ENCODE data around the gene PLEKHF1. TPM values are rescaled to one million over a fixed set of nuclear protein-coding genes. Genes with fewer than 3 reads are reported as not detected.

PLEKHF1 gene
- total and polyA plus RNA-seq, 2 experiments from 2014 or later = 10.1 to 25.1 TPM

GRCh38 chr19:29697523-29698261 is 32.4 kb downstream of the PLEKHF1 start:
- Histone ChIP-seq H2AFZ (no peak overlapping the region), H3K4me1 (ENCODE audit: insufficient read depth) (no peaks in the 10 kb centered on the region), H3K9me2 (ENCODE audit: insufficient read depth) (no peaks in the 10 kb centered on the region), H3F3A (replicated peaks; ENCODE audit: low read depth) (no peaks in the 10 kb centered on the region), H3K79me2 (replicated peaks; ENCODE audit: insufficient read depth) (no peaks in the 10 kb centered on the region), H3K4me2 (no peak overlapping the region), H3K4me3 (no peak overlapping the region), H3K27me3 (ENCODE audit: insufficient read depth) (no peaks in the 10 kb centered on the region), H4K20me1 (replicated peaks; ENCODE audit: insufficient read depth) (no peaks in the 10 kb centered on the region), H3K27ac (ENCODE audit: low read depth) (no peak overlapping the region), H3K36me3 (ENCODE audit: insufficient read depth) (no peaks in the 10 kb centered on the region)
- Mint-ChIP-seq H3K4me3 (no peak overlapping the region), H3K27ac (no peak overlapping the region), H3K27me3 (ENCODE audit: insufficient read depth, low read depth, poor library complexity) (peaks cover 3% of the 10 kb centered on the region), H3K9me3 (peaks cover 22% of the 10 kb centered on the region), H3K4me1 (peaks cover 4% of the 10 kb centered on the region; the same call in 2 of the 3 replicates), H3K36me3 (ENCODE audit: low read depth) (no peaks in the 10 kb centered on the region; the same call in 2 of the 3 replicates)
- ATAC-seq (no peak), DNase-seq (ENCODE audit: low spot score) (no peak)
- TF ChIP-seq JUNB (IDR thresholded peaks at IDR 0.05; ENCODE audit: unreplicated experiment) = no peak

DNA sequence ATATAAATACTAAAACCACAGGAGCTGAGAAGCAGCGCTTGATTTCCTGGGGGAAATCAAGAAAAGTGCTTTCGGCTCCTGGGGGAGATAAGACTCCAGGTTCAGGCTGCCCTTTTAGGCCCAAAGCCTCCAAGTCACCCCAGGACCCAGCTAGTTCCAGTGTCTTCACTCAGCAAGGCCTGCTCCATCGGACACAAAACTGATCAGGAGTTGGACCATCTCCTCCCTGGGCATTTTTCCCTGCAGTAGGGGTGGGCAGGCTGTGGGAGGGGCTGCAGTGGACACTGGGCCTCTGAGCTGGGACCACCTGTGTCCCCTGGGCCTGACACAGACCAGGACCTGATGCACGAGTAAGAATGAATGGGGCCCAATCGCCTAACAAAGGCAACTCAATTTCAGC is 34.6 kb downstream of the PLEKHF1 start:
- H3K27ac ChIP-seq (ENCODE audit: low read depth) = no peak overlapping the region
- no peaks in the 10 kb centered on the region for H3K79me2 ChIP-seq (replicated peaks; ENCODE audit: insufficient read depth)
- Mint-ChIP-seq H3K36me3 (ENCODE audit: low read depth) (no peaks in the 10 kb centered on the region; the same call in 2 of the 3 replicates), H3K27ac (no peak overlapping the region), H3K4me1 (no peaks in the 10 kb centered on the region), H3K27me3 (ENCODE audit: insufficient read depth, low read depth, poor library complexity) (peaks cover 3% of the 10 kb centered on the region), H3K4me3 (no peak overlapping the region), H3K9me3 (peaks cover 18% of the 10 kb centered on the region)
- ATAC-seq (no peak), DNase-seq (ENCODE audit: low spot score) (no peak)
- no peaks in the 10 kb centered on the region for H3K27me3 ChIP-seq (ENCODE audit: insufficient read depth)
- H3K9me2 ChIP-seq (ENCODE audit: insufficient read depth) = no peaks in the 10 kb centered on the region
- H2AFZ ChIP-seq = no peak overlapping the region
- no peak overlapping the region for H3K4me2 ChIP-seq
- H4K20me1 ChIP-seq (replicated peaks; ENCODE audit: insufficient read depth) = no peaks in the 10 kb centered on the region
- no peak overlapping the region for H3K4me3 ChIP-seq
- no peaks in the 10 kb centered on the region for H3K4me1 ChIP-seq (ENCODE audit: insufficient read depth)
- no peaks in the 10 kb centered on the region for H3K36me3 ChIP-seq (ENCODE audit: insufficient read depth)
- H3F3A ChIP-seq (replicated peaks; ENCODE audit: low read depth) = no peaks in the 10 kb centered on the region
- TF ChIP-seq CREB1 (CRISPR knock-in tag; IDR thresholded peaks at IDR 0.05; ENCODE audit: low read depth) = no peak
- TF ChIP-seq, protein P1, sequence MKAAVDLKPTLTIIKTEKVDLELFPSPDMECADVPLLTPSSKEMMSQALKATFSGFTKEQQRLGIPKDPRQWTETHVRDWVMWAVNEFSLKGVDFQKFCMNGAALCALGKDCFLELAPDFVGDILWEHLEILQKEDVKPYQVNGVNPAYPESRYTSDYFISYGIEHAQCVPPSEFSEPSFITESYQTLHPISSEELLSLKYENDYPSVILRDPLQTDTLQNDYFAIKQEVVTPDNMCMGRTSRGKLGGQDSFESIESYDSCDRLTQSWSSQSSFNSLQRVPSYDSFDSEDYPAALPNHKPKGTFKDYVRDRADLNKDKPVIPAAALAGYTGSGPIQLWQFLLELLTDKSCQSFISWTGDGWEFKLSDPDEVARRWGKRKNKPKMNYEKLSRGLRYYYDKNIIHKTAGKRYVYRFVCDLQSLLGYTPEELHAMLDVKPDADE (IDR thresholded peaks at IDR 0.05) = no peak
- TF ChIP-seq STAT1 (IDR thresholded peaks at IDR 0.05; ENCODE audit: unreplicated experiment) = no peak
- no peak for TF ChIP-seq ZNF462 (CRISPR knock-in tag; IDR thresholded peaks at IDR 0.05)
- TF ChIP-seq POLR2AphosphoS5 (IDR thresholded peaks at IDR 0.05; ENCODE audit: low read depth) = no peak
- no peak for TF ChIP-seq JUNB (IDR thresholded peaks at IDR 0.05; ENCODE audit: unreplicated experiment)
- no peak for TF ChIP-seq ZNF114 (CRISPR knock-in tag; IDR thresholded peaks at IDR 0.05)
- TF ChIP-seq EZH2 (IDR thresholded peaks at IDR 0.05; ENCODE audit: low read depth, unreplicated experiment) = no peak
- no peak for TF ChIP-seq ZNF331 (CRISPR knock-in tag; IDR thresholded peaks at IDR 0.05; ENCODE audit: low read depth)
- TF ChIP-seq, protein P2, sequence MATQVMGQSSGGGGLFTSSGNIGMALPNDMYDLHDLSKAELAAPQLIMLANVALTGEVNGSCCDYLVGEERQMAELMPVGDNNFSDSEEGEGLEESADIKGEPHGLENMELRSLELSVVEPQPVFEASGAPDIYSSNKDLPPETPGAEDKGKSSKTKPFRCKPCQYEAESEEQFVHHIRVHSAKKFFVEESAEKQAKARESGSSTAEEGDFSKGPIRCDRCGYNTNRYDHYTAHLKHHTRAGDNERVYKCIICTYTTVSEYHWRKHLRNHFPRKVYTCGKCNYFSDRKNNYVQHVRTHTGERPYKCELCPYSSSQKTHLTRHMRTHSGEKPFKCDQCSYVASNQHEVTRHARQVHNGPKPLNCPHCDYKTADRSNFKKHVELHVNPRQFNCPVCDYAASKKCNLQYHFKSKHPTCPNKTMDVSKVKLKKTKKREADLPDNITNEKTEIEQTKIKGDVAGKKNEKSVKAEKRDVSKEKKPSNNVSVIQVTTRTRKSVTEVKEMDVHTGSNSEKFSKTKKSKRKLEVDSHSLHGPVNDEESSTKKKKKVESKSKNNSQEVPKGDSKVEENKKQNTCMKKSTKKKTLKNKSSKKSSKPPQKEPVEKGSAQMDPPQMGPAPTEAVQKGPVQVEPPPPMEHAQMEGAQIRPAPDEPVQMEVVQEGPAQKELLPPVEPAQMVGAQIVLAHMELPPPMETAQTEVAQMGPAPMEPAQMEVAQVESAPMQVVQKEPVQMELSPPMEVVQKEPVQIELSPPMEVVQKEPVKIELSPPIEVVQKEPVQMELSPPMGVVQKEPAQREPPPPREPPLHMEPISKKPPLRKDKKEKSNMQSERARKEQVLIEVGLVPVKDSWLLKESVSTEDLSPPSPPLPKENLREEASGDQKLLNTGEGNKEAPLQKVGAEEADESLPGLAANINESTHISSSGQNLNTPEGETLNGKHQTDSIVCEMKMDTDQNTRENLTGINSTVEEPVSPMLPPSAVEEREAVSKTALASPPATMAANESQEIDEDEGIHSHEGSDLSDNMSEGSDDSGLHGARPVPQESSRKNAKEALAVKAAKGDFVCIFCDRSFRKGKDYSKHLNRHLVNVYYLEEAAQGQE (IDR thresholded peaks at IDR 0.05; ENCODE audit: unreplicated experiment) = no peak

Measured in GM23338 (cell line).